Tibial nerve (tissue), 4 donors: ENCODE measurements around the gene NRXN3.

Experiments used
- CTCF ChIP-seq, 5 experiments: fragments of 200-600 bp in 3 of 5; fragments of 450-650 bp in 2 of 5; sonication (generic) in 3 of 5; IDR thresholded peaks; one replicate each; pipeline ENCODE4 v1.5.1; 2016 to 2019; ENCODE audit warnings: antibody characterized with exemption in 5 of 5, mild to moderate bottlenecking in 3 of 5, moderate library complexity in 2 of 5
- EP300 ChIP-seq, 2 donors: sonication (generic); formaldehyde crosslinking; IDR thresholded peaks; one replicate each; pipeline ENCODE4 v1.6.1; 2017; ENCODE audit warnings: antibody characterized with exemption in 2 of 2, mild to moderate bottlenecking in 1 of 2
- POLR2A ChIP-seq, 2 donors: fragments of 450-650 bp; IDR thresholded peaks; one replicate each; pipeline ENCODE4 v1.6.1; 2017; ENCODE audit warnings: antibody characterized with exemption in 2 of 2, mild to moderate bottlenecking in 2 of 2, moderate library complexity in 2 of 2

- TF ChIP-seq CTCF (IDR thresholded peaks at IDR 0.05) (no peak), POLR2A (IDR thresholded peaks at IDR 0.05) (no peak), EP300 (IDR thresholded peaks at IDR 0.05) (no peak)
Measured at GRCh38 chr14:78129375-78129774, 40.8 kb upstream of the NRXN3 start.
